ELR (cell line): ENCODE results near the gene ASPA.
"Not testable (repeated sequence)": the region's sequence is repeated elsewhere in the genome, so short reads cannot be mapped to it uniquely, and the experiment has no call there.

Experiments used
- DNase-seq: peaks from one replicate; pipeline ENCODE4 v3.0.0-alpha.2; 2015; ENCODE audit warnings: low read depth

The ASPA gene

DNA sequence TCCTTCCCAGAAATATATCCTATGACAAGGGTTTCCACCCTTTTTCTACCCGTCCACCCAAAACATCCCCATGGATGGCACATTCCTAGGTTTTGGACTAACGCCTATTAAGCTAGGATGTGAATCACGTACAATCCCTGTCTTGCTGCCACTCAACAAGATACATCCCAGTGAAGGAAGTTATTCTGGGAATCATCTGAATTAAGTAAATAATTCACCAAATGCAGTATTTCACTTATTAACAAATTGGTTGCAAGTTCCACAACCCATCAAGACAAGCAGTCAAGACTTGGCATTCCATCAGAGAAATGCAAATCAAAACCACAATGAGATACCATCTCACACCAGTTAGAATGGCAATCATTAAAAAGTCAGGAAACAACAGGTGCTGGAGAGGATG is 32.1 kb downstream of the ASPA start:
- no peak for DNase-seq

- no peak for DNase-seq
Measured at GRCh38 chr17:3510090-3510489, 34.3 kb downstream of the ASPA start.

GRCh38 chr17:3511852-3512504 is 36.2 kb downstream of the ASPA start:
- no peak for DNase-seq

GRCh38 chr17:3512505-3513171 is 36.8 kb downstream of the ASPA start:
- DNase-seq, result no peak

DNA sequence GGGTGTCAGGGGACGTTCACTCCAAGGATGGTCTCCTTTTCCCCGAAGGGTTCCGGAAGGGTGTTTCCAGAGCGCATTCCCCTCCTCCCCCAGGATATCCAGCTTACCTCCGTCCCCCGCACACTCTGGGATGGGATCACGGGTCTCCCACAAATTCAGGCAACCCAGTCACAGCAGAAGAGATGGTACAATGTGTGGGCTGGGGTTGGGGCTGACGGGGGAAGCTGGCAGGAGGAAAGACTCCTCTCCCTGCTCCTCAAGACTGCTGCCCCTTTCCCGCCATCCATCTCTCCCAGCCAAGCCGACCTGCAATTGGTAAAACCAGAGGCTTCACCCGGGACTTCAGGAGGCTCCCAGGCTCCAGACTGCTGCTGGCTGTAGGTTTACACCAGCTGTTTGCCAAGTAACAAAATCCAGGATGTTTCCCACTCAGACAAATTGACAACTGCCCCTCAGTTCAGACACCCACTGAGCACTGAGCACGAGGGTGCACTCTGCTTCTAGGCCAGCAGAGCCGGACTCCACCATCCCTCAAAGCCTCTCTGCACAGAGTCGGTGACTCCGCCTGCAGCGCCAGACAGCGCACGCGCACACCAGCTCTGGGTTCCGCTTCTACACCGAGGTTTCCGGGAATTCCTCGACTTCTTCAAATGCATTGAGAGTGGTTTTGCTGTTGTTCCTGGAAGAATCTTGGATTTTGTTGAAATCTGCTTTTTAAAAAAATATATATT is 37.7 kb downstream of the ASPA start:
- DNase-seq, result no peak

GRCh38 chr17:3514167-3514566 is 38.4 kb downstream of the ASPA start:
- not testable (repeated sequence) for DNase-seq

DNA sequence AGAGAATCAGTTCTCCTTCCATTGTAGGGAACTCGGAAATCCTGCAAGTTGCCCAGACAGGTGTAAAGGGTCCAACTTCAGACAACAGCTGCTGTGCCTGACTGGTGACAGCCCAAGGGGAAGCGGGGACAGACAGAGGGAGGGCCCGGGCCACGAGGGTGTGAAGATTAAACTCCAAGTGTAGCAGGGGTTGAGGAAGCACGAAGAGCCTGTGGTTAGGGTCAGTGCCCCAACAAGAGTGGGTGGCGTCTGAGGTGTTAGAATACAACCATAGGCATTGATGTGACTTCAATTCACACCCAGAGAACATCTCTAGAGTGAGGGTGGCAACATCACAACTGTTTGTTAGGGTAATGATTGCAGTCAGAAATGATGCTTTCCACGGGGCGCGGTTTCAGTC is 39.1 kb downstream of the ASPA start:
- DNase-seq, result no peak

DNA sequence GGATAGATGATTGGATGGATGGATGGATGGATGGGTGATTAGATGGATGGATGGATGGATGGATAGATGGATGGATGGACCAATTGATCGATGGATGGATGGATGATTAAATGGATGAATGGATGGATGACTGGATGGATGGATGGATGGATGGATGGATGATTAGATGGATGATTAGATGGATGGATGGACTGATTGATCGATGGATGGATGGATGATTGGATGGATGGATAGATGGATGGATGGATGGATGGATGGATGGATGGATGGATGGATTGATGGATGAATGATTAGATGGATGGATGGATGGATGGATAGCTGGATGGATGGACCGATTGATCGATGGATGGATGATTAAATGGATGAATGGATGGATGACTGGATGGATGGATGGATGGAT is 43.7 kb downstream of the ASPA start:
- DNase-seq, result not testable (repeated sequence)

DNA sequence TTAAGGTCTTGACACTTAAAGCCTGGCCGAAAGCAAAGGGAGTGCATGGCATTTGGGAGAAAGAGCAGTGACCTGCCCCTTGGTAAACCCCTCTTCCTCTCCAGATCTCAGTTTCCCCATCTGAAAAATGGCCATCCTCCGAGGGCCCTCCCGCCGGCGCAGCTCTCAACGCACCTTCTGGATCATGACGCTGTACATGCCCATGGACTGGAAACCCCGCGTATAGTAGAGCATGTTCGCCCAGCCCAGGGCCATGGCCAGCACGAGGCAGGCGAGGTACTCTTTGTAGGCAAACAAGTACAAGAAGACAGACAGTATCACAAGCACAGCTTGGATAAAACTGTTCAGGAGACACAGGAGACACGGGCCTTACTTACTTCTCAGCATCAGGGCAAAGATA is 48.2 kb downstream of the ASPA start:
- no peak for DNase-seq

- DNase-seq, result no peak
Measured at GRCh38 chr17:3526491-3526890, 50.7 kb downstream of the ASPA start.

DNA sequence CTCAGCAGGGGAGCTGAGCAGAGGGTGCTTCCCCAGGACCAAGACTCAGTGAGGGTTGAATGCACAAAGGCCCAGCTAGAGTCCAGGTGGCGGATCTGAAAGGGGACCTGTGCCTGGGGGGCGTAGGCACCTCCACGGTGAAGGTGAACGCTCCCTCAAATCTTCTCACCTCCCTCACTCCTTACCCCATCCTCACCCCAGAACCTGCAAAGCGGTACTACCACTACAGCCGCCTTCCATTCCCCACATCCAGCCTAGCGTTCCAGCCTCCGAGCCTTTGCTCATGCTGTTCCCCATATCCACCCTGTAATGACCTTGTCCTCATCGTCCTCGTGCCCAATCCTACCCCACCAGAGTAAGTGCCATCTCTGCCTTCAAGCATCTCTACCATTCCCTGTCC is 51.2 kb downstream of the ASPA start:
- DNase-seq, result no peak

- DNase-seq, result no peak
Measured at GRCh38 chr17:3527468-3527867, 51.7 kb downstream of the ASPA start.

DNA sequence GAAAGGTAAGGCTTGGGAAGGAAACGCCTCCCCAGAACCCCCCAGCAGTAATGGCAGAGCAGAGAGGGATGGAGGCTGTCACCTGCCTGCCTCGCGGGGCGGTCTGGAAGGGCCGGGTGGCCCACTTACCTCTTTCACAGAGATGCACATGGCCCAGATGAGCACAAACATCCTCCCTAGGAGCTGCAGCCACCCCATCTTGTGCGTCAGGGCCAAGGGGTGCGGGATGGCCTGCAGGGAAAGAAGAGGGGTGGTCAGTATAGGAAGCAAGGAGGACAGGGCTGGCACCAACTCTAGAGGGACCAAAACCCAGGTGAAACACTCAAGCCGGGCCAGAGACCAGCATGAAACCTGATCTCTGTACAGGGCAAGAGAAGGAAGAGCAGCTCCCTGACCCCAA is 52.1 kb downstream of the ASPA start:
- DNase-seq, result no peak

GRCh38 chr17:3528403-3528851 is 52.6 kb downstream of the ASPA start:
- DNase-seq, result no peak

DNA sequence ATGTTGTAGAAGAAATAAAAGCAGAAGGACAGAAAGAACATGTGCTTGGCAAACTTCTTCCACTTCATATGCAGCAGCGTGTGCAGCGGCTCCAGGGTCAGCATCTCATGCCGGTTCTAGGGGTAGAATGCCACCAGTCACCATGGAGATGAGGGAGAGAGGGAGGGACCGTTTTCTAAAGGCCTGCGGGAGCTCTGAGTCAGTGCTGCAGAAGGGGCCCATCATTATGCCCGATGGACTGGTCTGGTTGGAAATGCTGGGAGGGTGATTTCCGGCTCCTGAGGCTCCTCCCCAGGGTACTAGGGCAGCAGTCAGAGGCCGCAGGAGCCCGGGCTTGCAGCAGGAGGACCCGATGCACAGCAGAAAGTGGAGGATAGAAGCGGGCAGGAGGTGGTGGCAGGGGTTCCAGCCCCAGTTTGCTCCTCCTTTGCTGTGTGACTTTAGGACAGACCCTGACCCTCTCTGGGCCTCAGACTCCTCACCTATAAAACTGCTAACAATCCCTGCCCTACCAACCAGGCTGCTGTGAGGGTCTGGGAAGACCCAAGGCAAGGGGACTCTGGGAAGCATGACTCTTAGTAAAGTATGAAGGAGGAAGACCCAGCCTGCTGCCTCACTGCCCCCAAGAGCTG is 53.2 kb downstream of the ASPA start:
- DNase-seq, result peak; percentile 20

DNA sequence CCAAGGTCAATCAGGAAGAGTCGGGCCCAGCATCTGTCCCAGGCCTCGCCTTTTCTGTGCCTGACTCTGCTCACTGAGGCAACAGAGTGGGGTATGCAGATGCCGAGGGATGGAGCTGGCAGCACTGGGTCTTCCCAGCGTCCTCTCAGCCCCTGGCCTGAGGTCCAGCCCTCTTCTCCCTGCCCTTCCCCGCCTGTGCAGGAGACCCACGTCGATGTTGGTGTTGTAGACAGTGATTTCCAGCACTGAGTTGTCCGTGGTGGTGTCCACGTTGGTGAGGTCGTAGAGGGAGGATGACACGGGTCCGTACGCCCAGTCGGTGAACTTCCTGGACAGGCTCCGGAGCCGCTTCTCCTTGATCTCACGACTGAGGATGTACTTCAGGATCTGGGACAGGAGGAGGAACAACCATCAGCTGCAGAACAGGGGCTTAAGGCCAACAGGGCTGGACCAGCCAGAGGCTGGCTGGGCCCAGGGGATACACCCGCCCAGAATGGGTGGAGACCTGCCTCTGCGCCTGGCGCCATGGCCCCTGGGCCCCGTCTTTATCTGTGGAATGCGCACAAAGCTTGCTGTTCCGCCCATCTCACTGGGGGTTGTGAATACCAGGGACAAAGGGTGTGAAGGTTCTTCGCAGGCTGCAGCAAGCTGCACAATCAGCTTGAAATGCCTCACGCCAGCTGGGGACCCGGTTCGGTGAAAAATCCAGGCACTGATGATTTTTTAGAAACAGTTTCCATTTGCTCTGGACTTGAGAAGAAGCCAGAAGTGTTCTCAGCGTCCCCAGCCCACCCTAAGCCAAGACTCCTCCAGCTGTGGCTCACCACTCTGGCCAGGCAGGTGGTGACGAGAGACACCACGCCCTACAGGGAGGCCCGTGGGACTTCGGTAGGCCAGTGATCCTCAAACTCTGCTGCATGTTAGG is 54.3 kb downstream of the ASPA start:
- DNase-seq, result no peak

DNA sequence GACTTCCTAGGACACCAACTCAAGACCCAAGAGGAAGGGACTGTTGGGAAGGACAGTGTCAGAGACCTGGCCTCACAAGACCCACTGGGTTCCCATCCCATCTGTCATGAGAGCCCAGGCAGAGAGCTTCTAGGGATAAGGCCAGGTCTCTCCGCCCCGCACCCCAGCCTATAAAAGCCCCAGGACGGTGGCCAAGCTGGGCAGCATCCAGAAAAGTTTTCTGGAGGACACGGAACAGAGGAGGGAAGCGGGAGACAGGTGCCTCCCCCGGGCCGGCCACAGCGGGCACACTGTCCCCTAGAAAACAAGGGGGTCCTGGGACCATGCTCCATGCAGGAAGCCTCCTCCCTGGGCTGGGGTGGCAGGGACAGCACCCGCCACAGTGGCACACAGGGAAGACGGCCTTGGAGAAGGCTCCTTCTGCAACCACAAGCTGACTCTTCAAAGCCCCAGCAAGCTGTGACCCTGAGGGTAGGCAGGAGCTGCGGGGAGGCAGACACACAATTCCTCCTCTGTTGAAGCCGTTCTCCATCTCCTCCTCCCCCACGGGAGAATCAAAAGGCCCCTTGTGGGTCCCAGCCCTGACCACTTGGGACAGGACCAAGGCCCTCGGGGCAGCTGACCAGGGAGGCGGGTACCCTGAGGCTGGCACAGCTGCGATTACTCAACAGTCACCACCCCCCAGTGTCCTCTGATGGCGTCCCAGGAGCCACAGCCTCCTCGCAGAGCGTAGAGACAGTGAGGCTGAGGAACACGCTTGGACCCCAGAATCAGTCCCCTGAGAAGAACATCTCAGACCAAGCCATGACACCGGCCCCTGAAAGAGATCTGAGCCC is 55.7 kb downstream of the ASPA start:
- no peak for DNase-seq

GRCh38 chr17:3532106-3532858 is 56.5 kb downstream of the ASPA start:
- no peak for DNase-seq

DNA sequence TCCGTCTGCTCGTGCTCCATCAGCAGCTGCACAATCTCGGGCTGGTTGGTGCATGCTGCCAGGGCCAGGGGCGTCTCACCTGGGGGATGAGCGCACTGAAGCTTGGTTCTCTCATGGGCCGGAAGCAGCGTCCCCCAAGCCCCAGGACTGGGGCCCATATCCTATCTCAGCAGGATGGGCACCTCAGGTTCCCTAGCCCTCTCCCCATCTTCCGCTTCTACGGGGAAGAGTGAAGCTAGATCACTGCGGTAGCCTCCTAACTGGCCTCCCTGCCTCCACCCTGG is 57.0 kb downstream of the ASPA start:
- DNase-seq, result no peak

DNA sequence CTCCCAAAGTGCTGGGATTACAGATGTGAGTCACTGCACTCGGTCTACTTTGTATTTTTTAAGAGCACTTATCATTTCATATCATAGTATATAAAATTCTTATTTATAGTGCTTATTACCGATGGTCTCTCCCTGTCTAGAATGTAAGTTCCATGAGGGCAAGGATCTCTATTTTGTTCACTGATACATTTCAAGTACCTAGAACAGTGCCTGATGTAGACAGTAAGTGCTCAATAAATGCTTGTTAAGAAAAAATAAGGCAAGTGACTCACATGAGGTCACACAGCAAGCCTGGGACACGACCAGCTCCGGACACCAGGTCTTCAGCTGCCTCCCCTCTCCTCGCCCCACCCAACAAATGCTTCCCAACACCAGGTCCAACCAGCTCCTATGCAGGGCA is 58.0 kb downstream of the ASPA start:
- DNase-seq, result no peak
